ENCODE measurements around the gene EIF1. TPM values are rescaled to one million over a fixed set of nuclear protein-coding genes. Genes with fewer than 3 reads are reported as not detected.
A peak's percentile ranks its signal among the peaks of the same experiment; 100 is the strongest.

Gene EIF1
- total RNA-seq, 4 donors from 2014 or later, result 444 to 832 (median 685) TPM

- TF ChIP-seq CTCF (IDR thresholded peaks at IDR 0.05), result peak in 2 of 3 donors; percentile 76 to 84
- peak; percentile 48 for ATAC-seq (ENCODE audit: low FRiP score)
- DNase-seq (ENCODE audit: low spot score), result peak; percentile 95
These were observed 40.7 kb upstream of the EIF1 start for GRCh38 chr17:41647940-41648410.

DNA sequence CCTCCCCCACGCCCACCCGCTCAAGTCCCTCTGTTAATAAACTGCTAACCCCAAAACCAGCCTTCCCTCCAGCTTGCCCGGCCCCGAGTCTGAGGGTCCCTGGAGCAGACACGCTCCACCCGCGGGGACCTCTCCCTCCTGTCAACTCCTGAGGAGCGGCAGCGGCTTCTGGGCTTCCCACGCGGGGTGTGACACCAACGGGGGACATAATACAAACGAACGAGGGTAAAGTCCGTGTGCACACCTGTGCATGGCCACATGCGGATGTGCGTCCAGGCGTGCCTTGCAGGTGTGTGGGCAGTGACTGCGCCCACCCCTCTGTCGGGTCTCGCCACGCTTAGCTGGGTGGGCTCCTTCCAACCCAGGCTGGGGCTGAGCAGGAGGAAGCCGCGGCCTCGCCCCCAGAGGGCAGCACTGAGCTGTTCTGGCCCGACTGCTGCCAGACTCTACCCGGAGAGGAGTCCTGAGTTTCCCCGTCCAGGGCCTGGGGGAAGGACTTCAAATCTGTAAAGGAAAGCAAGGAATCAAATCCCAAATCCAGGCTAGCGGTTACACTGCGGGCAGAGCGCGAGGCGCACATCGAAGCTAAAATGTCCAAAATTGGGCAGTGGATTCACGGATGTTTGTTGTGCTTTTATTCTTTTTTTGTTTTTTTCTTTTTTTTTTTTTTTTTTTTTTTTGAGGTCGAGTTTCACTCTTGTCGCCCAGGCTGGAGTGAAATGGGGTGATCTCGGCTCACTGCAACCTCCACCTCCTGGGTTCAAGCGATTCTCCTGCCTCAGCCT lies 40.1 kb upstream of the EIF1 start:
- TF ChIP-seq CTCF (IDR thresholded peaks at IDR 0.05), result peak in 2 of 3 donors; percentile 34 to 92
- peak; percentile 79 for ATAC-seq (ENCODE audit: low FRiP score)
- DNase-seq (ENCODE audit: low spot score), result peak; percentile 67

DNA sequence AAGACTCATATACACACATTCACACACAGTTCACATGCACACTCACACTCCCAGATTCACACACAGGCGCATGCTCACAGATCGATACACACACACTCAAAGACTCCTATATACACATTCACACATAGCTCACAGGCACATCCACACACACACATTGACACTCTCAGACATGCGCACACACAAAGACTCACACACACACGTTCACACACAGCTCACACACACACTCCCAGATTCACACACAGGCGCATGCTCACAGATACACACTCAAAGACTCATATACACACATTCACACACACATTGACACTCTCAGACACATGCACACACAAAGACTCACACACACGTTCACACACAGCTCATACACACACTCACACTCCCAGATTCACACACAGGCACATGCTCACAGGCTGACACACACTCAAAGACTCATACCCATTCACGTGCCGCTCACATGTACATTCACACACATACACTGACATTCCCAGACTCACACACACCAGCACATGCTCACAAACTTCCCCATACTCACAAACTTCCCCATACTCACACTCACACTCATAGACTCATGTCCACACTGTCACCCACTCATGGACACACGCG lies 38.7 kb upstream of the EIF1 start:
- DNase-seq (ENCODE audit: low spot score) (no peak), ATAC-seq (ENCODE audit: low FRiP score) (no peak)
- no peak for TF ChIP-seq CTCF (IDR thresholded peaks at IDR 0.05)

DNA sequence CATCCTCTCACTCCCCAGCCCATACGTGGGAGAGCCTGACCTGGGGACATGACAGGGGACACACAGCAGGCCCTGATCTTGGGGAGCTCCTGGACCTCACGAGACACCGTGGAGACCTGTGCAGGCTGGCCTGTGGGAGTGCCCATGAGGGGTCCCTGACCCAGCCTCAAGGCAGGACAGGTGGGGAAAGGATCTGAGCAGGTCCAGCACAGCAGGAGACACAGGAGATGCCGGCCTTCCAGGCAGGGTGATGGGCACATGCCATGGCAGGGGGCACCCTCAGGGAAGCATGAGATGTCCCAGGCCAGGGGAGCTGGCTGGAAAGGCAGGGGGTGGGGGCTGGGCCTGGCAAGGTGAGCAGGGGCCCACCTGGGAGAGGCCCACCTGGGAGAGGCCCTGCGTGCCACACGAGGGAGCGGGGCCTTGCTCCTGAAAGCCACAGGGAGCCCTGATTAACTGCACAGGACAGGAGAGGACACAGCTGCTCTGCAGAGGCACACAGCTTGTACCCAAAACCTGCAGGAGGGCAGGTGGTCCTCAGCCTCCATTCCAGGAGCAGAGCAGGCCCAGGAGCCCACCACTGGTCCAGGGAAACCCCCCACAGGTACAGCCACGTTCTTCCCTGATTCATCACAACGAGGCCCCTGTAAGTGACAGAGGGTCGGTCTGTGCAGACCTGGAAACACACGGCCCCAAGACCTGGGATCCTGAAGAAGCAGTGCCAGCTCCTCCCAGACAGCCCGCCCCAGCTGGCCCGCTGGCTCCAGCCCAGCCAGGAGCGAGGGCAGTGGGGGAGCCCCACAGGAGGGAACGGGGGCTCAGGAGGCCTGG lies 37.7 kb upstream of the EIF1 start:
- ATAC-seq (ENCODE audit: low FRiP score), result no peak
- no peak for DNase-seq (ENCODE audit: low spot score)
- no peak for TF ChIP-seq CTCF (IDR thresholded peaks at IDR 0.05)

DNA sequence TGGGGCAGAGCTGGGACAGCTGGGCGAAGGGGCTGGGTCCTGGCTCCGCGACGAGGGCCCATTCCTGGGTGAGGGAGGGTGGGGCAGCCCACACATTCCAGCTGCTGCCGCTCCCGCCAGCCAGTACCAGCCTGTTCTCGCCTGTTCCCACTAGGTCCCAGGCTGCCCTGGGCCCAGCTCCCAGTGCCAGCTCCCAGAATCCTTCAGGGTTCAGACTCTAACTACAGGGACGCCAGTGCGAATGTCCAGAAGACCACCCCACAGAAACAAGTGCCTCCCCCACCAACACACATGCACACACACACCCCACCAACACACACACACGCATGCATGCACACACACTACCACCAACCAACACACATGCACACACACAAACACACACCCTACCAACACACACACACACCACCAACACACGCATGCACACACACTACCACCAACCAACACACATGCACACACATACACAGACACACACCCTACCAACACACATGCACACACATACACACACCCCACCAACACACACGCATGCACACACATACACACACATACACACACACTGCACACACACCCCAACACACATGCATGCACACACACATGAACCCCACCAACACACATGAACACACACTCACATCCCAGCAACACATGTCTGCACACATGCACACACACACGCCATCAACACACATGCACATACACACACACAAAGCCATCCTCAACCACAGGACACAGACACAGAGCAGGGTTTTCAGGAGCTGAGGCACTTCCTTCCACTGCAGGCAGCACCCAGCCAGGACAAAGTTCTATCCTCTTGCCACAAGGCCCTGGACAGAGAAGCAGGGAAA lies 36.8 kb upstream of the EIF1 start:
- TF ChIP-seq CTCF (IDR thresholded peaks at IDR 0.05), result no peak

DNA sequence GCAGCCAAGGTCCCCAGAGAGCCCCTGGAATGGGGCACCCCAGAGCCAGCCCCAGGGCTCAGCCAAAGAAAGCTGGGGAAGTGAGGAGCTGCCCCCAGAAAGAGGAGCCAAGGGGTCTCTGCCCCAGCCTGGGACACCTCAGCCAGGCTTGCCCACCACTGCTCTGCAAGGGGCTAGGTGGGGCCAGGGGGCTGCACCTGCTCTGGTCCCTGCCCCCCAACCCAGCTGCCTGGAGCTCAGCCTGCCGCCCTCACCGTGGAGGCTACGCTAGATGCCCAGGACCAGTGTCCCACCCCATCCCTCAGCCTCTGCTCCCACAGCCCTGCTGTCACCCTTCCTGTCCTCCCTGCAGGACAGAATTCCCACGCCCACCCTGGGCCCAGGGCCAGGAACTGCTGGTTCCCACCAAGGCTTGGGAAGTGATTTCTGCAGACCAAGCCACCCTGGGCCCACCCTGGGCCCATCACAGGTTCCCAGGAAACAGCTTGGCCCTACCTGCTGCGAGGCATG lies 36.2 kb upstream of the EIF1 start:
- ATAC-seq (ENCODE audit: low FRiP score), result no peak

More for the DNA sequence above, 36.8 kb upstream of the EIF1 start:
- ATAC-seq (ENCODE audit: low FRiP score) (no peak), DNase-seq (ENCODE audit: low spot score) (no peak)

More for the DNA sequence above, 36.2 kb upstream of the EIF1 start:
- TF ChIP-seq CTCF (IDR thresholded peaks at IDR 0.05), result no peak
- DNase-seq (ENCODE audit: low spot score), result no peak
